NT2/D1 (cell line): ENCODE measurements around the gene FAM237B.

Experiments
- SUZ12 ChIP-seq: IDR thresholded peaks from 2 replicates; pipeline ENCODE4 v1.6.1; 2011; ENCODE audit not compliant: insufficient read length, insufficient read depth; ENCODE audit errors: extremely low read depth
- YY1 ChIP-seq: IDR thresholded peaks from 2 replicates; pipeline ENCODE4 v1.6.1; 2011; ENCODE audit not compliant: insufficient read length, insufficient read depth
- ZNF274 ChIP-seq: IDR thresholded peaks from 2 replicates; pipeline ENCODE4 v1.6.1; 2011; ENCODE audit warnings: mild to moderate bottlenecking, low read depth, low read length

DNA sequence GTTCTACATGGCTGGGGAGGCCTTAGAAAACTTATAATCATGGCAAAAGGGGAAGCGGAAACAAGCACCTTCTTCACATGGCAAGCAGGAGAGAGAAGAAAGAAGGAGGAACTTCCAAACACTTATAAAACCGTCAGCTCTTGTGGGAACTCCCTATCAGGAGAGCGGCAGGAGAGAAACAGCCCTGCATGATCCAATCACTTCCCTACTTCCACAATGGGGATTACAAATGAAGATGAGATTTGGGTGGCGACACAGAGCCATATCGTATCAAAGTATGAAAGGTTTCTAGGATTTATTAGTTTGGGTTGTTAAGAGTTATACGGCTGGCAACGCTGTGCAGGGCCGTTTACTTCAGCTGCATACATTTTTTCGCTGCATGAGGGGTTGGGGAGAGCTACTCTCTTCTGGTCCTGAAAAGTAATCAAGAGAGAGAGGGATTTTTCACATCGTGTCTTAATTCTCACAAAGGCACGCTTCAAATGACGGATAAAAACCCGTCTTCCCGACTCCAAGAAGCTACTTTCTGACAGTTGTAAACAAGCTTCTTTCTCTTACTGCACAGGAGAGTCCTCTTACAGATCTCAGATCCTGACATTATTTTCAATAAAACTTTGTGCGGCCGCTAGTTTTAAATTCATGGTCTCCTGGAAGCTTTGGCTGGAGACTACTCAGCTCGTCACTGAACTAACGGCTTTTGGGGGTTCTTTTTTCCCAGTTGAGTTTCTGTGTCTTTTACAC lies 24.7 kb upstream of the FAM237B start:
- TF ChIP-seq YY1 (no peak), ZNF274 (no peak), SUZ12 (no peak)
